ENCODE data around the gene KCNK2.

DNA sequence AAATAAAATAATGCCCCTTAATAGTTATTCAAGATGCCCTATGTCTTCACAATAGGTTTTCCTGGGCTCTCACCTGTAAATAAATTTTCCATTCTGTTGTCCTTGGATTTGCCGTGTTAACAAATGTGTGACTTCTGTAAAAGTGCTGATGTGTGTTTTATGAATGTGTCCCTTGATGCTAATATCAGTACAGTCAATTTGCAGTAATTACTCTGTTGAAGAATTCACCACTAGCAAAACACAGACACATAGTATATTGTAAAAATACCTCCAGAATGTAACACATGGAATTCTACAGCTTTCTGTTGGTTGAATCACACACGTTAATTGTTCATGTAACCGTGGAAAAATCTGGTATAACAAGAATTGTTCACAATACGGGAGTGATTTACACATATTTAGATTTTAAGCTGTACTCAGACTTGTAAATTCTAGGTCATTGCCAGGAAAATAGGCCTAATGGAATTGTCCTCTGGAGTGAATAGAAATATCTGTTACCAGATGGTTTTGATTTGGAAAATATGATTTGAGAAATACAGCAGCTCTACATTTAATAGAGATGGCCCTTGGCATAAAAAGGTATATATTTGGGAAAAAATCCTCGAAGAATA is 36.7 kb upstream of the KCNK2 start:
- TF ChIP-seq, protein P1, sequence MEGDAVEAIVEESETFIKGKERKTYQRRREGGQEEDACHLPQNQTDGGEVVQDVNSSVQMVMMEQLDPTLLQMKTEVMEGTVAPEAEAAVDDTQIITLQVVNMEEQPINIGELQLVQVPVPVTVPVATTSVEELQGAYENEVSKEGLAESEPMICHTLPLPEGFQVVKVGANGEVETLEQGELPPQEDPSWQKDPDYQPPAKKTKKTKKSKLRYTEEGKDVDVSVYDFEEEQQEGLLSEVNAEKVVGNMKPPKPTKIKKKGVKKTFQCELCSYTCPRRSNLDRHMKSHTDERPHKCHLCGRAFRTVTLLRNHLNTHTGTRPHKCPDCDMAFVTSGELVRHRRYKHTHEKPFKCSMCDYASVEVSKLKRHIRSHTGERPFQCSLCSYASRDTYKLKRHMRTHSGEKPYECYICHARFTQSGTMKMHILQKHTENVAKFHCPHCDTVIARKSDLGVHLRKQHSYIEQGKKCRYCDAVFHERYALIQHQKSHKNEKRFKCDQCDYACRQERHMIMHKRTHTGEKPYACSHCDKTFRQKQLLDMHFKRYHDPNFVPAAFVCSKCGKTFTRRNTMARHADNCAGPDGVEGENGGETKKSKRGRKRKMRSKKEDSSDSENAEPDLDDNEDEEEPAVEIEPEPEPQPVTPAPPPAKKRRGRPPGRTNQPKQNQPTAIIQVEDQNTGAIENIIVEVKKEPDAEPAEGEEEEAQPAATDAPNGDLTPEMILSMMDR (conservative IDR thresholded peaks at IDR 0.05 in 1 of 2, IDR thresholded peaks at IDR 0.05 in 1 of 2; ENCODE audit: extremely low read depth in 1 of 2, insufficient read depth in 1 of 2, low read depth in 1 of 2, low read length in 2 of 2) = no peak
- TF ChIP-seq EZH2 (IDR thresholded peaks at IDR 0.05; ENCODE audit: borderline replicate concordance, low read length) = no peak

Measured in mammary epithelial cell (primary cell).